HEK293 (cell line): ENCODE data around the gene DNAH7.
"Not testable (repeated sequence)": the region's sequence is repeated elsewhere in the genome, so short reads cannot be mapped to it uniquely, and the experiment has no call there.

ENCODE experiments used
- CTCF ChIA-PET: fragments of 350-600 bp; formaldehyde crosslinking; extraction: SDS; loops from one replicate; lab custom pipeline; 2021; ENCODE audit warnings: antibody characterized with exemption; lab: Yijun Ruan, JAX
- POLR2A ChIA-PET: fragments of 300-600 bp; formaldehyde crosslinking; extraction: SDS; loops from one replicate; lab custom pipeline; 2020; ENCODE audit warnings: antibody characterized with exemption, inconsistent platforms; lab: Yijun Ruan, JAX
- H3K27ac ChIP-seq: fragments of 200-500 bp; sonication (Bioruptor generic); 2 replicates; pipeline ENCODE4 v1.5.1; 2014; ENCODE audit warnings: low read depth, low read length, control low read depth, inconsistent platforms; ENCODE audit errors: extremely low read depth
- H3K36me3 ChIP-seq, 2 experiments: fragments of 200-500 bp in 1 of 2; sonication (Bioruptor generic) in 1 of 2; 1 replicate in 1 of 2; 2 replicates in 1 of 2; pipeline ENCODE4 v1.5.1; 2014 to 2017; ENCODE audit warnings: inconsistent platforms in 2 of 2, low read length in 2 of 2; ENCODE audit not compliant: control insufficient read depth in 2 of 2, insufficient read depth in 1 of 2
- H3K4me1 ChIP-seq: fragments of 200-500 bp; sonication (Bioruptor generic); 2 replicates; pipeline ENCODE4 v1.5.1; 2014; ENCODE audit warnings: mild to moderate bottlenecking, low read length, inconsistent platforms; ENCODE audit not compliant: control insufficient read depth, insufficient read depth
- H3K4me3 ChIP-seq: 2 replicates; pipeline ENCODE4 v1.5.1; 2011; ENCODE audit warnings: low read depth, mild to moderate bottlenecking, control low read depth, low read length, moderate library complexity
- H3K9me3 ChIP-seq: fragments of 200-500 bp; sonication (Bioruptor generic); 2 replicates; pipeline ENCODE4 v1.5.1; 2014; ENCODE audit warnings: low read depth, low read length, inconsistent platforms; ENCODE audit not compliant: control insufficient read depth, insufficient read depth
- BCL6B ChIP-seq: fragments of 450-650 bp; formaldehyde crosslinking; IDR thresholded peaks from 2 replicates; pipeline ENCODE4 v1.5.1; 2017; ENCODE audit warnings: missing biosample characterization, missing genetic modification characterization
- HOXA7 ChIP-seq: sonication (generic); formaldehyde crosslinking; IDR thresholded peaks from 2 replicates; pipeline ENCODE4 v1.8.1; 2022; ENCODE audit warnings: missing genetic modification reagents, borderline replicate concordance
- HOXC10 ChIP-seq: sonication (generic); formaldehyde crosslinking; IDR thresholded peaks from 2 replicates; pipeline ENCODE4 v1.8.1; 2023; ENCODE audit warnings: mild to moderate bottlenecking, missing genetic modification reagents
- KLF16 ChIP-seq: fragments of 450-650 bp; formaldehyde crosslinking; IDR thresholded peaks from 2 replicates; pipeline ENCODE4 v1.5.1; 2017; ENCODE audit warnings: missing biosample characterization, missing genetic modification characterization
- KLF17 ChIP-seq: fragments of 450-650 bp; formaldehyde crosslinking; IDR thresholded peaks from 2 replicates; pipeline ENCODE4 v1.5.1; 2016; ENCODE audit warnings: missing biosample characterization, missing genetic modification characterization
- SETDB1 ChIP-seq: IDR thresholded peaks from one replicate; pipeline ENCODE4 v1.6.1; 2017; ENCODE audit warnings: mild to moderate bottlenecking, low read length, moderate library complexity, mixed read lengths; ENCODE audit not compliant: insufficient read length
- ZEB2 ChIP-seq: fragments of 450-650 bp; formaldehyde crosslinking; IDR thresholded peaks from 2 replicates; pipeline ENCODE4 v1.5.1; 2016; ENCODE audit warnings: missing biosample characterization, missing genetic modification characterization
- ZNF140 ChIP-seq: fragments of 450-650 bp; formaldehyde crosslinking; IDR thresholded peaks from 2 replicates; pipeline ENCODE4 v1.5.1; 2016; ENCODE audit warnings: missing biosample characterization, missing genetic modification characterization
- ZNF174 ChIP-seq: fragments of 450-650 bp; formaldehyde crosslinking; IDR thresholded peaks from 2 replicates; pipeline ENCODE4 v1.5.0; 2017; ENCODE audit warnings: missing biosample characterization, mild to moderate bottlenecking, missing genetic modification characterization
- ZNF223 ChIP-seq: fragments of 450-650 bp; formaldehyde crosslinking; IDR thresholded peaks from 2 replicates; pipeline ENCODE4 v1.5.1; 2016; ENCODE audit warnings: missing biosample characterization, missing genetic modification characterization
- ZNF280D ChIP-seq: fragments of 450-650 bp; formaldehyde crosslinking; IDR thresholded peaks from 2 replicates; pipeline ENCODE4 v1.5.1; 2016; ENCODE audit warnings: missing biosample characterization, missing genetic modification characterization
- ZNF311 ChIP-seq: fragments of 450-650 bp; formaldehyde crosslinking; IDR thresholded peaks from 2 replicates; pipeline ENCODE4 v1.5.1; 2017; ENCODE audit warnings: missing biosample characterization, missing genetic modification characterization, borderline replicate concordance
- ZNF548 ChIP-seq: fragments of 450-650 bp; formaldehyde crosslinking; IDR thresholded peaks from 2 replicates; pipeline ENCODE4 v1.5.1; 2016; ENCODE audit warnings: missing biosample characterization, missing genetic modification characterization
- ZNF555 ChIP-seq: fragments of 450-650 bp; formaldehyde crosslinking; conservative IDR thresholded peaks from 2 replicates; pipeline ENCODE4 v1.5.1; 2017; ENCODE audit warnings: missing biosample characterization, mild to moderate bottlenecking, missing genetic modification characterization, inconsistent platforms
- ZNF560 ChIP-seq: fragments of 450-650 bp; formaldehyde crosslinking; IDR thresholded peaks from 2 replicates; pipeline ENCODE4 v1.5.1; 2017; ENCODE audit warnings: missing biosample characterization, missing genetic modification characterization, borderline replicate concordance
- ZNF600 ChIP-seq: fragments of 450-650 bp; formaldehyde crosslinking; IDR thresholded peaks from 2 replicates; pipeline ENCODE4 v1.5.1; 2016; ENCODE audit warnings: missing biosample characterization, missing genetic modification characterization
- ZNF610 ChIP-seq: fragments of 450-650 bp; formaldehyde crosslinking; IDR thresholded peaks from 2 replicates; pipeline ENCODE4 v1.5.1; 2016; ENCODE audit warnings: missing biosample characterization, missing genetic modification characterization, borderline replicate concordance
- ZNF621 ChIP-seq: fragments of 450-650 bp; formaldehyde crosslinking; IDR thresholded peaks from 2 replicates; pipeline ENCODE4 v1.5.1; 2017; ENCODE audit warnings: missing biosample characterization, missing genetic modification characterization
- ZNF701 ChIP-seq: fragments of 450-650 bp; formaldehyde crosslinking; IDR thresholded peaks from 2 replicates; pipeline ENCODE4 v1.5.1; 2016; ENCODE audit warnings: missing biosample characterization, missing genetic modification characterization
- ZNF791 ChIP-seq: fragments of 450-650 bp; formaldehyde crosslinking; IDR thresholded peaks from 2 replicates; pipeline ENCODE4 v1.5.1; 2016; ENCODE audit warnings: missing biosample characterization, missing genetic modification characterization
- ZNF830 ChIP-seq: fragments of 450-650 bp; IDR thresholded peaks from 2 replicates; pipeline ENCODE4 v1.5.0; 2018; ENCODE audit warnings: missing biosample characterization, missing genetic modification characterization, low read depth, mild to moderate bottlenecking, moderate library complexity
- ZSCAN23 ChIP-seq: fragments of 450-650 bp; formaldehyde crosslinking; IDR thresholded peaks from 2 replicates; pipeline ENCODE4 v1.5.1; 2016; ENCODE audit warnings: missing biosample characterization, missing genetic modification characterization
- TF ChIP-seq, protein P1 (sequence below): fragments of 450-650 bp; formaldehyde crosslinking; IDR thresholded peaks from 2 replicates; pipeline ENCODE4 v1.5.1; 2016; ENCODE audit warnings: missing biosample characterization, missing genetic modification characterization
- TF ChIP-seq, protein P2 (sequence below): fragments of 450-650 bp; formaldehyde crosslinking; IDR thresholded peaks from 2 replicates; pipeline ENCODE4 v1.5.1; 2017; ENCODE audit warnings: missing biosample characterization, missing genetic modification characterization

Gene DNAH7

GRCh38 chr2:195925120-195925519 lies 143.5 kb downstream of the DNAH7 start:
- POLR2A ChIA-PET = no interaction called here
- no peak overlapping the region for H3K4me3 ChIP-seq
- H3K36me3 ChIP-seq = no peaks in the 10 kb centered on the region
- CTCF ChIA-PET = interaction anchor here (0.6 kb wide), 1 partner anchor 18 kb away, joined by 3 read pairs; no protein-coding TSS in a partner anchor
- H3K9me3 ChIP-seq = no peaks in the 10 kb centered on the region
- no peaks in the 10 kb centered on the region for H3K4me1 ChIP-seq
- no peak overlapping the region for H3K27ac ChIP-seq
- TF ChIP-seq ZNF280D (tag by site-specific recombination) (no peak), ZNF830 (no peak), ZNF311 (tag by site-specific recombination) (no peak)
- TF ChIP-seq, protein P1, sequence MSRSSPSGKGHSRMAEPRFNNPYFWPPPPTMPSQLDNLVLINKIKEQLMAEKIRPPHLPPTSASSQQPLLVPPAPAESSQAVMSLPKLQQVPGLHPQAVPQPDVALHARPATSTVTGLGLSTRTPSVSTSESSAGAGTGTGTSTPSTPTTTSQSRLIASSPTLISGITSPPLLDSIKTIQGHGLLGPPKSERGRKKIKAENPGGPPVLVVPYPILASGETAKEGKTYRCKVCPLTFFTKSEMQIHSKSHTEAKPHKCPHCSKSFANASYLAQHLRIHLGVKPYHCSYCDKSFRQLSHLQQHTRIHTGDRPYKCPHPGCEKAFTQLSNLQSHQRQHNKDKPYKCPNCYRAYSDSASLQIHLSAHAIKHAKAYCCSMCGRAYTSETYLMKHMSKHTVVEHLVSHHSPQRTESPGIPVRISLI (tag by site-specific recombination) = no peak

DNA sequence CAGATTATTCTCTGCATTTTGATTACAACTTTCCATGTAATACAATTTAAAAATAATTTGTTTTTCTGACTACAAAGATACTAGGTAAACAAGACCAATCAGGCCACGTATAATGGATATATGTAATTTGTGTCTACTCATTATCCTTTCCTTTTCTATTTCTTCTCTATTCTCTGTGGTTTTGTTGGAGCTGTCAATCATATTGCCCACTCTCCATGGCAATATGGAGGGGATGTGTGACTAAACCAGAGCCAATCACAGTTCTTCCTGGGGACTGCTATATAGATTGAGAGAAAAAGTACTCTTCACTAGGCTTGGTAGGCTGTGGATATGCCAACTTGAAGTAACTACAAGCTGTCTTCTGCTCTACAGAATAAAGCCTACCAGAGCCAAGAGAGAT lies 144.7 kb downstream of the DNAH7 start:
- no peaks in the 10 kb centered on the region for H3K36me3 ChIP-seq
- no peak overlapping the region for H3K27ac ChIP-seq
- TF ChIP-seq KLF17 (tag by site-specific recombination) (no peak), ZNF174 (tag by site-specific recombination) (no peak), ZEB2 (tag by site-specific recombination) (no peak), ZNF791 (no peak), BCL6B (no peak), ZNF600 (no peak), ZSCAN23 (tag by site-specific recombination) (no peak), ZNF701 (tag by site-specific recombination) (no peak), ZNF140 (tag by site-specific recombination) (no peak), HOXA7 (CRISPR knock-in tag) (no peak), KLF16 (tag by site-specific recombination) (no peak), ZNF548 (tag by site-specific recombination) (no peak), ZNF555 (no peak), ZNF223 (tag by site-specific recombination) (no peak), ZNF610 (tag by site-specific recombination) (no peak), ZNF560 (tag by site-specific recombination) (no peak), SETDB1 (no peak), HOXC10 (CRISPR knock-in tag) (no peak), ZNF621 (tag by site-specific recombination) (no peak)
- TF ChIP-seq, protein P2, sequence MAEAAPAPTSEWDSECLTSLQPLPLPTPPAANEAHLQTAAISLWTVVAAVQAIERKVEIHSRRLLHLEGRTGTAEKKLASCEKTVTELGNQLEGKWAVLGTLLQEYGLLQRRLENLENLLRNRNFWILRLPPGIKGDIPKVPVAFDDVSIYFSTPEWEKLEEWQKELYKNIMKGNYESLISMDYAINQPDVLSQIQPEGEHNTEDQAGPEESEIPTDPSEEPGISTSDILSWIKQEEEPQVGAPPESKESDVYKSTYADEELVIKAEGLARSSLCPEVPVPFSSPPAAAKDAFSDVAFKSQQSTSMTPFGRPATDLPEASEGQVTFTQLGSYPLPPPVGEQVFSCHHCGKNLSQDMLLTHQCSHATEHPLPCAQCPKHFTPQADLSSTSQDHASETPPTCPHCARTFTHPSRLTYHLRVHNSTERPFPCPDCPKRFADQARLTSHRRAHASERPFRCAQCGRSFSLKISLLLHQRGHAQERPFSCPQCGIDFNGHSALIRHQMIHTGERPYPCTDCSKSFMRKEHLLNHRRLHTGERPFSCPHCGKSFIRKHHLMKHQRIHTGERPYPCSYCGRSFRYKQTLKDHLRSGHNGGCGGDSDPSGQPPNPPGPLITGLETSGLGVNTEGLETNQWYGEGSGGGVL (tag by site-specific recombination) = no peak
- CTCF ChIA-PET = interaction anchor here (0.5 kb wide), 1 partner anchor 581 kb away, joined by 3 read pairs; no protein-coding TSS in a partner anchor
- H3K4me3 ChIP-seq = no peak overlapping the region
- no peaks in the 10 kb centered on the region for H3K4me1 ChIP-seq
- POLR2A ChIA-PET = no interaction called here
- no peaks in the 10 kb centered on the region for H3K9me3 ChIP-seq

- CTCF ChIA-PET = interaction anchor here (0.6 kb wide), 1 partner anchor 141 kb away, joined by 3 read pairs; no protein-coding TSS in a partner anchor
- H3K9me3 ChIP-seq, H3K27ac ChIP-seq, H3K36me3 ChIP-seq, H3K4me1 ChIP-seq, POLR2A ChIA-PET, H3K4me3 ChIP-seq: not testable (repeated sequence)
These were observed 151.5 kb downstream of the DNAH7 start for GRCh38 chr2:195917021-195917600.
